ENCODE measurements around the gene IL17B. TPM values are rescaled to one million over a fixed set of nuclear protein-coding genes. Genes with fewer than 3 reads are reported as not detected.
A peak's percentile ranks its signal among the peaks of the same experiment; 100 is the strongest.

The IL17B gene
- polyA plus RNA-seq, 3 donors: 0.69 to 1.6 (median 1.3) TPM

- DNase-seq (ENCODE audit: low read depth in 3 of 3, low spot score in 2 of 3): no peak
These were observed 15.2 kb downstream of the IL17B start for GRCh38 chr5:149363936-149364335.

GRCh38 chr5:149363358-149363757 lies 15.7 kb downstream of the IL17B start:
- DNase-seq (ENCODE audit: low read depth in 3 of 3, low spot score in 2 of 3): no peak

DNA sequence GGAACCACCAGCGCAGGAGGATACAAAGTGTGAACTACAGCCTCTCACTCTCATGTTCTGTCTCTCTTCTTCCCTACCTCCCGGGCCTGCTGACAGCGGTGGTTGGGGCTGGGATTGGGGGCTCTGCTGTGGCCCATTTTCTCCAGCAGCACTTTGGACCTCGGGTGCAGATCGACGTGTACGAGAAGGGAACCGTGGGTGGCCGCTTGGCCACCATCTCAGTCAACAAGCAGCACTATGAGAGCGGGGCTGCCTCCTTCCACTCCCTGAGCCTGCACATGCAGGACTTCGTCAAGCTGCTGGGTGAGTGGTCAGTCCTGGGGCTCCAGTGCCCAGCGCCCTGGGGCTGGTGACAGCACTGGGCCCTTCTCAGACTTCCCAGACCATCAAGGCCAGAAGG lies 16.6 kb downstream of the IL17B start:
- no peak for DNase-seq (ENCODE audit: low read depth in 3 of 3, low spot score in 2 of 3)

DNA sequence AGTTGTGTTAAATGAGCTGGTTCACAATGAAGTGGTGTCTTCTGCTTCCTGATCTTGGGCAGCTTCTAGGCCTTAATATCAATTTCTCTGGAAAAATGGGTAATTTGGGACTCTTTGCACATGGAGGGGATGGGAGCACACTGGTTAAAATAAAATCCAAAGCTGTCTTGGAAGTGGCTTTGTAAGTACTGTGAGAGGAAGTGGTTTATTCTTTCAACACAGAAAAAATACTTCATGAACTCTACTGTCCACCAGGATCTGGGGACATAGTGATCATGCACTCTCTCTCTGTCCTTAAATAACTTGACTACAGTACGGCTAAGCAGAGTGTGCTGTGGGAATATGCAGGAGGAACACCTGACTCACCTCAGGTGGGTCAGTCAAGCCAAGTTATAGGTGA lies 18.8 kb downstream of the IL17B start:
- no peak for DNase-seq (ENCODE audit: low read depth in 3 of 3, low spot score in 2 of 3)

GRCh38 chr5:149358868-149359495 lies 20.1 kb downstream of the IL17B start:
- no peak for DNase-seq (ENCODE audit: low read depth in 3 of 3, low spot score in 2 of 3)

DNA sequence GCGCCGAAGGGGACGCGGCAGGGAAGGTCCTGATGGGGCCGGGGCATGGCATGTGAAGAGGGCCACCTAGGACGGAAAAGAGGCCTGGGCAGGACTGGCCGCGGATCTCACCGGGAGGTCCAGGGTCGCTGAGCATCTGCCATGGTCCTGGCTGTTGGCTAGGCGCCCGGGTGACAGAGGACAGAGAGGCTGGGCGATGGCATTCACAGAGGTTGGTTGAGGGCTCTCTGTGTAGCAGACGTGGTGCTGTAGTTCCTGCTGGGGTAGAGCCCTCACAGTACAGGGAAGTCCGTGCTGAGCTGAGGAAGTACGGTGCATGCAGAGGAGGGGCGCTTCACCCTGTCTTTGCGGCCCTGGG lies 20.8 kb downstream of the IL17B start:
- no peak for DNase-seq (ENCODE audit: low read depth in 3 of 3, low spot score in 2 of 3)

- peak in 2 of 3 donors; percentile 75 to 82 for DNase-seq (ENCODE audit: low read depth in 3 of 3, low spot score in 2 of 3)
These were observed 21.5 kb downstream of the IL17B start, which contains the start of gene PCYOX1L for GRCh38 chr5:149357370-149358293. PCYOX1L (plus strand) TSS chr5:149358046; CDS start chr5:149358069, 23 bp downstream.

DNA sequence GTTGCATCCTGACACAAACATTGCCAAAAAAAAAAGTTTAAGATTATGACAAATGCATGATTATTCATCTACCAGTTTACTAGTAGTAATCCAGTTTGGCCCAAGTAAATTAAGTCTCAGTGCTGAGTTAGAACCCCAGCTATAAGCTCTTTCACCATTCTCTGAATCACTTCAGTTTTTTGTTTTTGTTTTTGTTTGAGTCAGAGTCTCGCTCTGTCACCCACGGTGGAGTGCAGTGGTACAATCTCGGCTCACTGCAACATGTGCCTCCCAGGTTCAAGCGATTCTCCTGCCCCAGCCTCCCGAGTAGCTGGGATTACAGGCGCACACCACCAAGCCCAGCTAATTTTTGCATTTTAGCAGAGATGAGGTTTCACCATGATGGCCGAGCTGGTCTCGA lies 22.7 kb downstream of the IL17B start:
- DNase-seq (ENCODE audit: low read depth in 3 of 3, low spot score in 2 of 3): no peak

- no peak for DNase-seq (ENCODE audit: low read depth in 3 of 3, low spot score in 2 of 3)
These were observed 23.4 kb downstream of the IL17B start for GRCh38 chr5:149355688-149356087.

DNA sequence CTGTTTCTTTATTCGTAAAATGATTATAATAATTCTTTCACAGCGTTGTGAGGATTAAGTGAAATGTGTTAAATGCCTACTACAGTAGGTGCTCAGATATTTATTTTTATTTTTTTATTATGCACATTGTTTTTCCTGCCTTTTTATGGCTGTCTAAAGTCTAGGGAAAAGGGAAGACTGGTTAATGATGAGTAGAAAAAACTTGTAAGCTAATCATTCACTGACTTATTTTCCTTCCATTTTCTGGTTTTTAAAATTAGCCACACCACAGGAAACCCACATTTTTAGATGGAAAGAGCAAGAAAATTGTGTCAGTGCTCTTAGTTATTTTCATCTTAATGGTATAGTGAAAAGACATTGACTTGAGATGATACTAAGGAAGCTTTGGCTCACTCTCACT lies 25.2 kb downstream of the IL17B start:
- DNase-seq (ENCODE audit: low read depth in 3 of 3, low spot score in 2 of 3): no peak

GRCh38 chr5:149352169-149352568 lies 26.9 kb downstream of the IL17B start:
- no peak for DNase-seq (ENCODE audit: low read depth in 3 of 3, low spot score in 2 of 3)

DNA sequence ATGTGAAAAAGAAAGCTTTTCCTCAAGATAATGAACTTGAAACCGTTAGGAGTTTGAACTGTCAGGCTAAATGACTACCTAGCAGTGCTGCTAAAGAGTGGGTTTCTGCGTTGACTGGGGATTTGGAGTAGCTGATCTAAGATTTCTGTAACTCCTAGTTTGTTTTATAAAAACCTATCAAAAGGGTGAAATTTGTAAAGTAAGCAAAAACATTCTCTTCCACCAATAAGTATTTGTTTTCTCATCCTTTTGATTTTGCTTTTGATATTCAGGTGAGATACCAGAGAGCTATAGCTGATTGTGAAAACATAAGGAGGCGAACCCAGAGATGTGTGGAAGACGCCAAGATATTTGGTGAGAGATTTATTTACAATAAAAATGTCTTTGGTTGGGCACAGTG lies 29.7 kb downstream of the IL17B start:
- no peak for DNase-seq (ENCODE audit: low read depth in 3 of 3, low spot score in 2 of 3)

DNA sequence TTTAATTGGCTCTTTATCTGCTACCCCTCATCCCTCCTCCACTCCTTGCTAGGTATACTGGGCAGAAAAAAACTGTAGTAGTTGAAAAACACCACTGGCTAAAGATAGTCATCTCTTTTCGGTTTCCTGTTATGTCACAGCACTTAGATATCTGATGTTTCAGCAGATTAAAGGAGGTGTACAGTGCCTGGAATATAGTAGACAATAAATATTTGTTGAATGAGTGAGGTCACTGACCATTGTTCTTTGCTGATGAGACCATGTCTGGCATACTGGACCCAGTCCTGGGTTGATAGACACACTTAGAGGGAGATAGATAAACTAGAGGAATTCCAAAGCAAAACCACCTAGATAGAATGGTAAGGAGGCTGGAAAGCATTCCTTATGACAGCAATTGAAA lies 30.6 kb downstream of the IL17B start:
- DNase-seq (ENCODE audit: low read depth in 3 of 3, low spot score in 2 of 3): no peak

DNA sequence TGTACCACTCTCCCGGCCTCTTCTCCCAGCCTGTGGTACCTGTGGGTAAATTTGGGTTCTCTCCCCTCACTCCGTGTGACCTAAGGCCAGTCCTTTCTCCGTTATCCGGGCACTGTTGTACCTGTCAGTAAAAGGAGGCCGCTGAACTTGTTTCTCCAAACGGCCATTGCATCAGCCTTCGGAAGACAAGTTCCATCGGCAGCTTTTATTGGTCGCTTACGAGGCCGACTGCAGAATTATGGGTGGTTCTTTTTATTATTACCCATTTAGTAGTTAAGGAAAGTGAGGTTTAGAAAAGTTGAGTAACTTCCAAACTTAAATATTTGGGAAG lies 33.2 kb downstream of the IL17B start:
- DNase-seq (ENCODE audit: low read depth in 3 of 3, low spot score in 2 of 3): no peak

DNA sequence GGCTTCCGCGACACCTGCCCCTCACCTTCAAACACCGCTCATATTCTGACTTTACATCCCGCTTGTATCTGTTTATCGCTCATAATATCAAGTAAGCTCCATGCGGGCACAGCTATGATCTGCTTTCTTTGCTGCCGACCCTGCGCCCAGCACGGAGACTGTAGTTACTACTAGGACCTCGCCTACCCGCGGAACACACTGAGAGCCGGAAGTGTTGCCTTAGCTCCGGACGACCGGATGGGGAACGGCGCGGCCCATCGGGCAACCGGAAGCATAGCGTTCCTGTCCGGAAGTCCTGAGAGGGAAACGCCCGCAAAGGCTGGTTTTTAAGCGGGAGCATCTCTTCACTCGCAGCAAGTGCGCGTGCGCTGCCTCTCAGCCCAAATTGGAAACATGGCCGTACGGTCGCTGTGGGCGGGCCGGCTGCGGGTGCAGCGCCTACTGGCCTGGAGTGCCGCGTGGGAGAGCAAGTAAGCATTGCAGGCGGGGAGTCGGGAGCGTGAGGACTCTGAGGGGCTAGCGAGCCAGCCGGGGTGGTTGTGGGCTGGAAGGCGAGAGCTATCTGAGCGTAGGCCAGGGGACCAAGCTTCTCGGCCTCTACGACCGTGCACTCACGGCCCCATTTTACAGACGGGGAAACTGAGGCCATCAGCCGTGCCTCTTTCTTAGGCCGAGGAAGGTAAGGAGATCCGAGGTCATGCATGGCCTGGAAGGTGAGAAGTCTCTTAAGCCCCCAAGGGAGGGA lies 33.8 kb downstream of the IL17B start, which contains the start of gene GRPEL2:
Gene GRPEL2, plus strand, starts transcription at position 353 of the 745 bp plus-strand sequence. Its CDS starts 41 bp downstream, at position 394.
- peak; percentile 86 to 91 (median 90) for DNase-seq (ENCODE audit: low read depth in 3 of 3, low spot score in 2 of 3)

GRCh38 chr5:149344151-149344550 lies 34.9 kb downstream of the IL17B start:
- DNase-seq (ENCODE audit: low read depth in 3 of 3, low spot score in 2 of 3): no peak

DNA sequence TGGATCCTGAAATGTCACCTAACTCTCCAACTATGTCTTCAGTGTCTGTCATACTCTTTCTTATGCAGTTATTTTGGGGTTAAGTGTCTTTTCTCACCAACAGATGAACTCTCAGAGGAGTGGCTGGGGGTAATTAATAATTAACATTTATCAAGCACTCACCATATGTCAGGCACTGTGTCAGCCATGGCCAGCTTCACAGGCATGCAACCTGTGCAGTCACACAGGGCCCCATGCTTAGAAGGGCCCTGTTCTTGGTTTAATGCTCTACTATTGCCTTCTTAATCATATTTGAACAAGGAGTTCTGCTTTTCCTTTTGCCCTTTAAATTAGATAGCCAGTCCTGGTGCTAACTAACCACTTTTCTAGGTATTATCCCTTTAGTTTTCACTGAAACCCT lies 37.2 kb downstream of the IL17B start:
- DNase-seq (ENCODE audit: low read depth in 3 of 3, low spot score in 2 of 3): no peak

GRCh38 chr5:149340920-149341319 lies 38.2 kb downstream of the IL17B start:
- DNase-seq (ENCODE audit: low read depth in 3 of 3, low spot score in 2 of 3): no peak

- no peak for DNase-seq (ENCODE audit: low read depth in 3 of 3, low spot score in 2 of 3)
These were observed 40.7 kb downstream of the IL17B start for GRCh38 chr5:149338364-149338763.

DNA sequence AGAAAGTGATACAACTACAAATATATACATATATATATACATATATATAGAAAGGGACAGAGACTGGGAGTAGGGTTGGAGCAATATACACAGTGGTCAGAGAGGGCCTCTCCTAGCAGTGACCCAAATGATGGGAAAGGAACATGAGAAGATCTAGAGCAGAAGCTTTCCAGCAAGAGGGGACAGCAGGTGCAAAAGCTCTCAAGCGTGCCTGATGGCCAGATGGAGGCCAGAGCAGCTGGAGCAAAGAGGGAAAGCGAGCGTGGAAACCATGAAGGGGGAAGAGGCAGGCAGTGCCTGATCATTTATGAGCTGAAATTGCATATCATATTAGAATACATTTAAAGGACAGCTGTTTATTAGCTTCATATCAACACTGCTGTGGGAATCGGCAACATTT lies 41.4 kb downstream of the IL17B start:
- DNase-seq (ENCODE audit: low read depth in 3 of 3, low spot score in 2 of 3): no peak

- no peak for DNase-seq (ENCODE audit: low read depth in 3 of 3, low spot score in 2 of 3)
These were observed 45.2 kb downstream of the IL17B start for GRCh38 chr5:149333711-149334443.

Data from right renal cortex interstitium (tissue), 3 donors.